IPS DF 4.7 (cell line): ENCODE measurements around the gene MLLT1.

ENCODE experiments used
- DNase-seq: peaks from one replicate; pipeline ENCODE4 v3.0.0-alpha.2; 2013; ENCODE audit warnings: low spot score; ENCODE audit errors: extremely low read depth

MLLT1 gene

GRCh38 chr19:6235031-6235951 is 44.5 kb downstream of the MLLT1 start:
- no peak for DNase-seq

- no peak for DNase-seq
Observed at GRCh38 chr19:6234527-6234926, 45.2 kb downstream of the MLLT1 start.

- DNase-seq, result no peak
Observed at GRCh38 chr19:6233827-6234511, 45.8 kb downstream of the MLLT1 start.

GRCh38 chr19:6233056-6233826 is 46.5 kb downstream of the MLLT1 start:
- DNase-seq, result no peak

GRCh38 chr19:6232601-6233055 is 47.1 kb downstream of the MLLT1 start:
- no peak for DNase-seq

- no peak for DNase-seq
Observed at GRCh38 chr19:6230991-6231448, 48.8 kb downstream of the MLLT1 start.

GRCh38 chr19:6229951-6230712 is 49.6 kb downstream of the MLLT1 start:
- DNase-seq, result no peak

GRCh38 chr19:6229216-6229913 is 50.4 kb downstream of the MLLT1 start:
- no peak for DNase-seq

GRCh38 chr19:6228551-6229215 is 51.1 kb downstream of the MLLT1 start:
- DNase-seq, result no peak

GRCh38 chr19:6227936-6228325 is 51.8 kb downstream of the MLLT1 start:
- DNase-seq, result no peak

GRCh38 chr19:6227156-6227935 is 52.4 kb downstream of the MLLT1 start:
- DNase-seq, result no peak

GRCh38 chr19:6226444-6227155 is 53.2 kb downstream of the MLLT1 start:
- DNase-seq, result no peak

GRCh38 chr19:6226012-6226411 is 53.8 kb downstream of the MLLT1 start:
- no peak for DNase-seq

GRCh38 chr19:6225232-6225865 is 54.4 kb downstream of the MLLT1 start:
- no peak for DNase-seq

- no peak for DNase-seq
Observed at GRCh38 chr19:6224308-6224675, 55.5 kb downstream of the MLLT1 start.

GRCh38 chr19:6223461-6224307 is 56.1 kb downstream of the MLLT1 start:
- no peak for DNase-seq

GRCh38 chr19:6222884-6223283 is 56.9 kb downstream of the MLLT1 start:
- DNase-seq, result no peak
